Activated naive CD8-positive, alpha-beta T cell treated with anti-CD3 and anti-CD28 coated beads for 36 hours (primary cell): ENCODE results near the gene LSM7. TPM values are rescaled to one million over a fixed set of nuclear protein-coding genes. Genes with fewer than 3 reads are reported as not detected.
A peak's percentile ranks its signal among the peaks of the same experiment; 100 is the strongest.

Source experiments
- DNase-seq: peaks from one replicate; pipeline ENCODE4 v3.0.0; 2021
- H3K27ac Mint-ChIP-seq: one replicate; pipeline ENCODE4 v1.8.0; 2022; ENCODE audit warnings: mild to moderate bottlenecking, moderate library complexity, mixed read lengths
- H3K27me3 Mint-ChIP-seq: one replicate; pipeline ENCODE4 v1.8.0; 2022; ENCODE audit warnings: mild to moderate bottlenecking, mixed read lengths
- H3K36me3 Mint-ChIP-seq: one replicate; pipeline ENCODE4 v1.8.0; 2021; ENCODE audit warnings: mild to moderate bottlenecking, mixed read lengths
- H3K4me1 Mint-ChIP-seq: one replicate; pipeline ENCODE4 v1.8.0; 2021; ENCODE audit warnings: mixed read lengths
- H3K4me3 Mint-ChIP-seq: one replicate; pipeline ENCODE4 v1.8.0; 2022; ENCODE audit warnings: mild to moderate bottlenecking, moderate library complexity, mixed read lengths
- H3K9me3 Mint-ChIP-seq: one replicate; pipeline ENCODE4 v1.8.0; 2022; ENCODE audit warnings: mixed read lengths
- total RNA-seq, 2 experiments: library from RNA; stranded (reverse); gene quantifications; one replicate each; pipeline ENCODE4 v1.2.3, GENCODE V29; 2021

The LSM7 gene
- 100 to 1,000 TPM; 175 to 187 TPM for total RNA-seq

DNA sequence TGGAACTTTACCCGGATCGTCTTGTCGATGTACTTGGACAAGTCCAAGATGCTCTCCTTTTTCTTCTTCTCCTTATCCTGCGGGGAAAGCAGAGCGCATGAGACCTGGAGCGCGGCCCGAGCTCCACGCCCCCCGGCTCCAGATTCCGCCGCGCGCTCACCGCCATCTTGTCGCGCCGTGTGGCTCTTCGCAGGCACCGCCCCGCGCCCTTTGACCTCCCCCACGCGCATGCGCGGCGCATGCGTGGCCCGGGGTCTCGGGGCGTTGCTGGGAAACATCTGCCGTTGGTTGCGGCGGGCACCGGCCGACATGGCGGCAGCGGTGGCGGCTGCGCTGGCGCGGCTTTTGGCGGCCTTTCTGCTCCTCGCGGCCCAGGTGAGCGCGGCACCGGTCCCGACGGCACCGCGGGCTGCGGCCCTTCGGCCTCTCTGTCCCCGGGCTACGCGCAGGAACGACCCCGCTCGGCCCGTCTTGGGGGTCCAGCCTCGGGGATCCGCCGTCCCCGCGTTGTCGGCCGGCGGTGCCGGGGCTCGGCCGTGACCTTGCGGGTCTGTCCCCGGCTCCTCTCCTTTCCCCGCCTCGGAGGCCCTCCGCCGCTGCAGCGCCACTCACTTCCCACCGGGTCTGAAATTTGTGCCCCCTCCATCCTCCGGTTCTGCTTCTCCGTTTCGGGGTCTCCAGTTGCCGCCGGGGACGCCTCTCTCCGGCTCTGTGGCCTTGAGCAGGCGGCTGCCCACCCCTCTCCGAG, at the start of gene LSM7, which contains the start of gene SPPL2B:
TSS of gene LSM7 (minus strand) at position 186 of the 748 bp plus-strand sequence. CDS start at position 166, 20 bp downstream.
TSS of gene SPPL2B (plus strand) at position 284 of the 748 bp plus-strand sequence. CDS start at position 310, 26 bp downstream.
- no peaks in the 10 kb centered on the region for H3K9me3 Mint-ChIP-seq
- DNase-seq, result peak; percentile 95
- peaks cover 61% of the 10 kb centered on the region for H3K4me1 Mint-ChIP-seq
- peak within 1 kb of the TSS; percentile 98 for H3K4me3 Mint-ChIP-seq
- H3K27me3 Mint-ChIP-seq, result no peaks in the 10 kb centered on the region
- H3K36me3 Mint-ChIP-seq, result peaks cover 30% of the 10 kb centered on the region
- peak within 1 kb of the TSS; percentile 97 for H3K27ac Mint-ChIP-seq

DNA sequence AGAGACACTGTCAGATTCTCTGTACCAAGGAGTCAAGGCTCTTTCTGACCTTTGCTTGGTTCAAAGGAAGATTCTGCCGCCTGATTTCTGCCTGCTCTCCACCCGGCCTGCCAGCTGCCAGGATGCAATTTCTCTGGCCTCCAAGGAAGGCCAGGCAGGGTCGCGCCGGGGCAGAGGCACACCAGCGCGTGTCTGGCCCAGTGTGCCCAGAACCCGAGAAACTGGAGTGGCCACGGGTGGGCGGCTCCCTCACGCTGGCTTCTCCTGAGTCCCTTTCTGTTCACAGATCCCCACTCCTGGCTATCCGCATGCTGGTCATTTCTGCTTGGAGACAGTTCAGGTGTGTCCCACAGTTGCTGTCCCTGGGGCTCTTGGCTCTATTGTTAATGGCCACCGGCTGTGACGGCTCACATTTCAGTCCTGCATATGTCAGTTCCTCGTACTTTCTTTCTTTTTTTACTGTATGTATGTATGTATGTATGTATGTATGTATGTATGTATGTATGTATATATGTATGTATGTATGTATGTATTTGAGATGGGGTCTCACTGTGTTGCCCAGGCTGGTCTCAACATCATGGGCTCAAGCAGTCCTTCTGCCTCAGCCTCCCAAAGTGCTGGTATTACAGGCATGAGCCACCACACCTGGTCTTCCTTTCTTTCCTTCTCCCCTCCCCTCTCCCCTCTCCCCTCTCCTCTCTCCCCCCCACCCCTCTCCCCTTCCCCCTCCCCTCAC, 48.6 kb upstream of the LSM7 start:
- no peak for DNase-seq
- Mint-ChIP-seq H3K4me1 (peaks cover 1% of the 10 kb centered on the region), H3K27me3 (peaks cover 3% of the 10 kb centered on the region), H3K27ac (no peak overlapping the region), H3K4me3 (no peak overlapping the region), H3K9me3 (peaks cover 11% of the 10 kb centered on the region), H3K36me3 (no peaks in the 10 kb centered on the region)

DNA sequence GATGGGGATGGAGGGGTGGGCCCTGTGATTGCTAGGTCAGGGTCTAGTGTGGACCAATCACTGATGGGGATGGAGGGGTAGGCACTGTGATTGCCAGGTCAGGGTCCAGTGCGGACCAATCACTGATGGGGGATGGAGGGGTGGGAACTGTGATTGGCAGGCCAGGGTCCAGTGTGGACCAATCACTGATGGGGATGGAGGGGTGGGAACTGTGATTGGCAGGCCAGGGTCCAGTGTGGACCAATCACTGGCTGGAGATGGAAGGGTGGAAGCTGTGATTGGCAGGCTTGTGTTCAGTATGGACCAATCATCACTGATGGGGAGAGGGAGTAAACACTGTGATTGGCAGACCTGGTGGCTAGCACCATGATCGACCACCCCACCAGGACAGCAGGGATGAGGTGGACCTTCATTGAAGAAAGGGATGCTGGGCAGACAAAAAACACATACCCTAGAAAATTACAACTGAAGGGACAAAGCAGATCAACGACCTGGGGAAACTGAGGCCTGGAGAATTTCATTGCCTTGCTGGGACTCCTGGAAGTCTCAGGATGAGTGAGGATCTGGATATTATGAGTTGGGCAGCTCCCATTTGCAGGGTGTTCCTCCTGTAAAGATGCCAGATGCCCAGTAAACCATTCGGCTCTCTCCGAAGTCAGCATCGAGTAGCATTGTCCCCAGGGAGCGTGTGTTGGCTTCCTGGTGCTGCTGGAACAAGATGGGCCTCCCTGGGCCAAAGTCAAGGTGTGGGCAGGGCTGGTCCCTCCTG, 47.2 kb upstream of the LSM7 start:
- Mint-ChIP-seq H3K27ac (no peak overlapping the region), H3K9me3 (peaks cover 14% of the 10 kb centered on the region), H3K36me3 (no peaks in the 10 kb centered on the region), H3K4me1 (peaks cover 1% of the 10 kb centered on the region), H3K4me3 (no peak overlapping the region), H3K27me3 (peaks cover 3% of the 10 kb centered on the region)
- DNase-seq, result no peak

DNA sequence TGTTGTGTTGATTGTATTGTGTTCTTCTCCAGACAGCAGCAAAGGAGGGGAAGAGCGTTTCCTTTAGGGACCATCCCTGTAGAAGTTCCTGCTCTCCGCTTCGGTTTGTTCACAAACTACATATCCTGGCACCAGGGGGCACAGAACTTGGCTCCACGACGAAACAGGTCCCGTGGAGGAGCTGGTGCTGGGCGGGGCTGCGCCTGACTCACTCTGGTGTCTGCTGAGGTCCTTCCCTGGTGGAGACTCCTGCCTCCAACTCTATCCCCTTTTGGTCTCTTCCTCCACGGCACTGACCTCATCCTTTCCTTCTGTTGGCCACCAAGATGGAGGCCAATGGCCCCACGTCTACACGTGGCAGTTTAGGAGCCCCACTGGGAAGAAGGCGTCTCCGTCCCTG, 46.4 kb upstream of the LSM7 start:
- DNase-seq, result no peak
- Mint-ChIP-seq H3K27me3 (peaks cover 3% of the 10 kb centered on the region), H3K27ac (no peak overlapping the region), H3K4me1 (peaks cover 1% of the 10 kb centered on the region), H3K36me3 (no peaks in the 10 kb centered on the region), H3K9me3 (peaks cover 14% of the 10 kb centered on the region), H3K4me3 (no peak overlapping the region)

DNA sequence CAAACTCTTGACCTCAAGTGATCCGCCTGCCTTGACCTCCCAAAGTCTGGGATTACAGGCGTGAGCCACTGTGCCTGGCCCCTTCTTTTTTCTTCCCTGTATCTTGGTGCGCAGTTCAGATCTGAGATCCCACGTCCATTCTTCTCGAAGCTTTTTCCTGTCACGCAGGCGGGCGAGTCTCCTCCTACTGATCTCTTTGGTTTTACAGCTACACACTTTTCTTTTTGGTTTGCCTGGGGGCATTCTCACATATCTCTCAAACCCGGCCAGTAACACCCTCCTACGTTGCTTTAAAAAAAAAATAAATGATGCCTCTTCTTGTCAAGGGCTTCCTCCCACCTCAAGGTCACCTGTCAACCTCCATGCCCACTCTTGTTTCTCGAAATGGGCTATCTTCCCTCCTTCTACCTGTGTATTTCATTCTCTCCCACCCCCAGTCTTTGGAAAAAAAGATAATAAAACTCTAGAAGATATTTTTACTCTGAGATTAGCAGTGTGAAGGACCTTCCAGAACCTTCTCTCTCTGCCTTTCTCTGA, 43.8 kb upstream of the LSM7 start:
- Mint-ChIP-seq H3K9me3 (peaks cover 4% of the 10 kb centered on the region), H3K27me3 (peaks cover 6% of the 10 kb centered on the region), H3K4me1 (no peaks in the 10 kb centered on the region), H3K27ac (no peak overlapping the region), H3K36me3 (no peaks in the 10 kb centered on the region), H3K4me3 (no peak overlapping the region)
- no peak for DNase-seq

DNA sequence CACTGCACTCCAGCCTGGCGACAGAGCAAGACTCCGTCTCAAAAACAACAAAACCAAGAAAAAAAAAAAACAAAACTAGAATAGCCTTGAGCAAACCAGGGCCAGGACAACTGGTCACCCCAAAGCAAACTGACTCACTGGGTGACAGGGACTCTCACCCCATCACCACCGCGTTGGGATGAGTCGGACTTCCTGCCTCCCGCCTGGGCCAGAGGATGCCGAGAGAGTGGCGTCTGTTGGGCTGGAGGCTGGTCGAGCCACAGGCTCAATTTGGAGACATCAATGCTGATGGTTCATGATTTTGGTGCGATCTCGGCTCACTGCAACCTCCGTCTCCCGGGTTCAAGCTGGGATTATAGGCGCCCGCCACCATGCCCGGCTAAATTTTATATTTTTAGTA, 43.3 kb upstream of the LSM7 start:
- Mint-ChIP-seq H3K27ac (no peak overlapping the region), H3K9me3 (peaks cover 4% of the 10 kb centered on the region), H3K36me3 (no peaks in the 10 kb centered on the region), H3K4me3 (no peak overlapping the region), H3K27me3 (peaks cover 6% of the 10 kb centered on the region), H3K4me1 (no peaks in the 10 kb centered on the region)
- DNase-seq, result no peak

DNA sequence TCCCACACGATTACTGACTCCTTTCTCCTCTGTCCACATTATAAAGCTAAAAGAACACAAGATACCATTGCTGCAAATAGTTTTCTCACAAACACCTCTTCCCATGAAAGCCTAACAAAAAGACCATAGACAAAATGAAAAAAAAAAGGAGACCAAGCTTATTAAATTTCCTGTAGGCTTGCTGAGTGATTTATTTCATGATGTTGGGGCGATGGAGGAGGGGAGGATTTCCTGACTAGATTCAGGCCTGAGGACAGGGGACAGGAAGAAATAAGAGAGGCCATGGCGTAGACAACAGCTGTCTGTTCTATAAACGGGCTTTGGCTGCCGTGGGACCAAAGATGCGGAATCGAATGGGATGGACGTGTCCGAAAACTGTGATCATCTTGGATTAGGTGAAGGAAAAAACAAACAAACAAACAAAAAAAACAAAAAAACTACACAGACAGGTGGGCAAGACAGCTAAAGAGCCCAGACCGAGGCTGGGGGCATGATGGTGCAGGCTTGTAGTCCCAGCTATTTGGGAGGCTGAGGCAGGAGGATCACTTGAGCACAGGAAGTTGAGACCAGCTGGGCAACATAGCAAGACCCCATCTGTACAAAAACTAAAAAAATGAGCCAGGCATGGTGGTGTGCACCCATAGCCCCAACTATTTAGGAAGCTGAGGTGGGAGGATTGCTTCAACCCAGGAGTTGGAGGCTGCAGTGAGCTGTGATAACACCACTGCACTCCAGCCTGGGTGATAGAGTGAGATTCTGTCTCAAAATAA, 37.0 kb upstream of the LSM7 start:
- Mint-ChIP-seq H3K27me3 (peaks cover 24% of the 10 kb centered on the region), H3K9me3 (peaks cover 1% of the 10 kb centered on the region), H3K4me3 (no peak overlapping the region), H3K27ac (no peak overlapping the region), H3K36me3 (no peaks in the 10 kb centered on the region), H3K4me1 (peaks cover 3% of the 10 kb centered on the region)
- no peak for DNase-seq

DNA sequence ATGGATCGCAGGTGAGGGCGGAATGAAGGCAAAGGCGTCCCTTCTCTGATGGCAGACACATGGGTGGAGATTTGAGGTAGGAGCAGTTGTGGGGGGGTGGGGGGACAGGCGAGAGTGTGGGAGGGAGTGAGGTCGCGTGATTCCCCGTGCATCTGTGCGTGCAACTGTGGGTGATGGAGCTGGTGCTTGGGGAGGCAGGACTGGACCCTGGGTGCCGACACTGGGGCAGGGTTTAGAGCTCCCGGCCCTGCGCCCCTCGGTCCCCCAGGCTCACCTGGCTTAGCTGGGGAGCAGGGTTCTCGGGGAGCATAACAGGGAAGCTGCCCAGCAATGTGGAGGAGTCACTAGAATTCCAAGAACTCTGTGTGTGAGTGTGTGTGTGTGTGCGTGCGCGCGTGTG, 35.0 kb upstream of the LSM7 start:
- Mint-ChIP-seq H3K4me3 (no peak overlapping the region), H3K9me3 (no peaks in the 10 kb centered on the region), H3K36me3 (no peaks in the 10 kb centered on the region), H3K27me3 (peaks cover 24% of the 10 kb centered on the region), H3K27ac (no peak overlapping the region), H3K4me1 (peaks cover 3% of the 10 kb centered on the region)
- DNase-seq, result no peak

DNA sequence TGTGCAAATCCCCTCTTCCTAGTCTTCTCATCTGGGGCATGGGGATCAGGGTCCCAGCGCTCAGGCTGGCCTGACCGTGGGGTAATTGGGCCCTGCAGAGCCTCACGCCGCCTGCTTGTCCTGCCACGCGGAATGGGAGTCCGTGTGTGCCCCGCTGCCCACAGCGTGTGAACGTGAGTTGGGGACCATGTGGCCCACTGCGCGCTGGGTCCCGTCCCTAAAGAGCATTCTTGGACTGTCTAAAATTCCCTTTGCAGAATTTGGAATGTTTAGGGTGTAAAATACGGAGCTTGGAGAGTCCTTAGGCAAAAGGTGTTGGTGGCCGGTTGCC, 34.5 kb upstream of the LSM7 start:
- Mint-ChIP-seq H3K4me1 (peaks cover 3% of the 10 kb centered on the region), H3K27me3 (peaks cover 19% of the 10 kb centered on the region), H3K9me3 (no peaks in the 10 kb centered on the region), H3K36me3 (no peaks in the 10 kb centered on the region), H3K4me3 (no peak overlapping the region), H3K27ac (no peak overlapping the region)
- no peak for DNase-seq

DNA sequence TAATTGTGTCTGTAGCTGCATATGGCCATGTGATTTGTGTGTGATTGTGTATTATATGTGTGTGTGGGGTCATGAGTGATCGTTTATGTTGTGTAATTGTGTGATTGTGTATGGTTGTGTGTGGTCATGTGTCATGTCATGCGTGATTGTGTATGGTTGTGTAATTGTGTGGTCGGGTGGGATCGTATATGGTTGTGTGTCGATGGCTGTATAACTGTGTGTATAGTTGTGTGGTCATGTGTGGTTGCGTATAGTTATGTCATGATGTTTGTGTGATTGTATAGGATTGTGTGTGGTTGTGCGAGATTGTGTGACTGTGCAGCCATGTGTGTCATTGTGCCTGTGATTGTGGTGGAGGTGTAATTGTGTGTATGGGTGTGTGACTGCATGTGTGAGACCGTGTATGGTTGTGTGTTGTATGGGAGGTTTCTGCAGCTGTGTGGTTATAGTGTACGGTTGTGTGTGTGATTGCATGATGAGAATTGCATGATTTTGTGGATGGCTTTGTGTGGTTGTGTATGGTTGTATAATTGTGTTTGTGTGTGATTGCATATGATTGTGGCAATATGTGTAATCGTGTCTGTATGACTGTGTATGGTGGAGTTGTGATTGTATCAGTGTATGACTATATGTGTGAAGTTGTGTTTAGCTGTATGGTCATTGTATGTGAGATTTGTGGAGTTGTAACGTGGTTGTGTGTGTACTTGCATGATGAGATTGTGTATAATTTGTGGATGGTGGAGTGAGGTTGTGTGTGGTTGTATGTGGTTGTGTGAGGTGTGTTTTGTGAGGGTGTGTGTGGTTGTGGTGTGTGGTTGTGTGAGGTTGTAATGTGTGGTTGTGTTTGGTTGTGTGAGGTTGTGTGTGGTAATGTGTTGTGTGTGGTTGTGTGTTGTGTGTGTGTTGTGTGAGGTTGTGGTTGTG, 33.9 kb upstream of the LSM7 start:
- no peak for DNase-seq
- Mint-ChIP-seq H3K27me3 (peaks cover 19% of the 10 kb centered on the region), H3K9me3 (no peaks in the 10 kb centered on the region), H3K27ac (no peak overlapping the region), H3K4me1 (peaks cover 3% of the 10 kb centered on the region), H3K36me3 (no peaks in the 10 kb centered on the region), H3K4me3 (no peak overlapping the region)

DNA sequence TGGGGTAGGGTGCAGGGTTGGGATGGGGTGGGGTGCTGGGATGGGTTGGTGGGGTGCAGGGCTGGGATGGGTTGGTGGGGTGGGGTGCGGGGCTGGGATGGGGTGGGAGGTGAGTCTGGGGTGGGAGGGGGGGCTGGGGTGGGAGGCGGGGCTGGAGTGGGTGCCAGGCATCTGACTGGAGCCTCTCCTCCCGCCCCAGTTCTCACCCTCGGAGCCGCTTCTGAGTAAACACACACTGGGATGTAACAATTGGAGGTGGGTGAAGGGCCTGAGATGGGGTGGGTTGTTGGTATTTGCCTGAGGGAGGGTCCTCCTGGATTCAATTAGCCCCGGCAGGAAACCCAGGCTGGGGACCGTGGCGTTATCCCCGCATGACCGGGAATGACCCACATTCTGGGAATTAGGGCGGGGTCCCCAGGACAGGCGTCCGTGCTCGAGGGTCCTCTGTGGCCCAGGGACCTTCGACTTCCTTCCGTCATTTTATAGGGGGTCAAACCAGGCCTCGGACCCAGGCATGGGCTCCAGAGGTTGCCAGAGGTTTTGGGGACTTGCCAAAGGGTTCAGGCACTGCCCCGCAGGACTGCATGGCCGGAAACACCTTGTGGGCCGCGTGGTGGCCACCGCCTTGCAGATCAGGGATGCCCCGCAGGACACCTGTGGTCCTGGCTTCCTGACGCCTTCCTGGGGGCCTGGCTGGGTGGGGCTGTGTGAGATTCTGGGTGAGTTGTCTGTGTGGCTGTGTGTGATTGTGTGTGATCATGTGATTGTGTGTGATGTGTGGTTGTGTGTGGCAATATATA, 33.1 kb upstream of the LSM7 start:
- Mint-ChIP-seq H3K4me1 (peaks cover 3% of the 10 kb centered on the region), H3K27ac (no peak overlapping the region), H3K4me3 (no peak overlapping the region), H3K36me3 (no peaks in the 10 kb centered on the region), H3K9me3 (no peaks in the 10 kb centered on the region), H3K27me3 (peaks cover 19% of the 10 kb centered on the region)
- no peak for DNase-seq

DNA sequence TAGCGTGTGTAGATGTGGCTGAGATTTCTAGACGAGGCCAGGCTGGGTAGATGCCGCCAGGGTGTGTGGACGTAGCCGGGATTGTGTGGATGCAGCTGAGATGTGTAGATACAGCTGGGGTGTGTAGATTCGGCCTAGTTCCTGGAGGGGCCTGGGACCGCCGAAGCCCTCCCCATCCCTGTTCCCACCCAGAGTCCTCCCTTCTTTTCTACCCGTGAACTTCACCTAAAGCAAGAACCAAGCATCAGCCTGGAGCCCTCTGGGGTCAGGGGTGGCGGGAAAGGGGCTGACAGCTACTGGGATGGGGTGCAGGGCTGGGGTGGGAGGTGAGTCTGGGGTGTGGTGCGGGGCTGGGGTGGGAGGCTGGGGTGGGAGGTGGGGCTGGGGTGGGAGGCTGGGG, 32.4 kb upstream of the LSM7 start:
- Mint-ChIP-seq H3K9me3 (no peaks in the 10 kb centered on the region), H3K4me1 (peaks cover 3% of the 10 kb centered on the region), H3K4me3 (no peak overlapping the region), H3K27me3 (peaks cover 19% of the 10 kb centered on the region), H3K36me3 (no peaks in the 10 kb centered on the region), H3K27ac (no peak overlapping the region)
- DNase-seq, result no peak
